ENCODE measurements around the gene USP35.

DNA sequence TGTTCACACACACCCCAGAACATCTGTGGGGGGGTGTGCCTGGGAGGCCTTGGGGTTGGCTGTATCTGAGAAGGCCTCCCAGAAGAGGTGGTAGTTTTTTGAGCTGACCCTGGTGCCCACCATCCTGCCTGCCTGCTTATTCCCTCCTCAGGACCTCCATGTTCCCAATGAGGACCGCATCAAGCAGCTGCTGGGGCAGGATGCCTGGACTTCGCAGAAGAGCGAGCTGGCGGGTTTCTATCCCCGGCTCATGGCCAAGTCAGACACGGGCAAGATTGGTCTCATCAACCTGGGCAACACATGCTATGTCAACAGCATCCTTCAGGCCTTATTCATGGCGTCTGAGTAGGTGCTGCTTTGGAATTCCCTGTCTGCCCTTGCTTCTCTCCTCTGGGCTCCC lies 17.0 kb downstream of the USP35 start:
- TF ChIP-seq CTCF (IDR thresholded peaks at IDR 0.05; ENCODE audit: insufficient read depth, low read length, poor library complexity, severe bottlenecking) (no peak), EZH2phosphoT487 (conservative IDR thresholded peaks at IDR 0.05; ENCODE audit: low read length) (no peak)
